NOMO-1 (cell line): ENCODE results near the gene HOGA1.
A peak's percentile ranks its signal among the peaks of the same experiment; 100 is the strongest.
"Not testable (repeated sequence)": the region's sequence is repeated elsewhere in the genome, so short reads cannot be mapped to it uniquely, and the experiment has no call there.

ENCODE experiments used
- DNase-seq, 2 experiments: peaks; one replicate each; lab custom pipeline; 2025; ENCODE audit not compliant: unreplicated experiment in 2 of 2; lab: John Stamatoyannopoulos, UW

HOGA1 gene

DNA sequence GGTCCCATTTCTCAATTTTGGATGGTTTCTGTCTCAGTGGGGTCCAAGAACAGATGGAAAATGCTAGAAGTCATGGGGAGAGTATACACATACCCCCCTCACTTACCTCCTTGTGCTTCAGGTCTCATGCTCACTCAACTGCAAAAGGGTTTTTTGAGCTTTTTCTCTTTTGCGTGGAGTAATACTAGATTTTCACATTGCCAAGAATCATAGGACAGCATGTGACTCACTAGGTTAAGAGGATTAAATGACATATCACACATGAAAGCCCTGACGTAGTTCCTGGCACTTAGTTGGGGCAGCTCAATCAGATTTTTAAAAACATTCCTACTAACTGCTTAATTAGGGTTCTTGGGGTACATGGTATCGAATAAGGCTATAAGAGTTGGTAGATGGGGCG lies 60.7 kb downstream of the HOGA1 start:
- no peak for DNase-seq

DNA sequence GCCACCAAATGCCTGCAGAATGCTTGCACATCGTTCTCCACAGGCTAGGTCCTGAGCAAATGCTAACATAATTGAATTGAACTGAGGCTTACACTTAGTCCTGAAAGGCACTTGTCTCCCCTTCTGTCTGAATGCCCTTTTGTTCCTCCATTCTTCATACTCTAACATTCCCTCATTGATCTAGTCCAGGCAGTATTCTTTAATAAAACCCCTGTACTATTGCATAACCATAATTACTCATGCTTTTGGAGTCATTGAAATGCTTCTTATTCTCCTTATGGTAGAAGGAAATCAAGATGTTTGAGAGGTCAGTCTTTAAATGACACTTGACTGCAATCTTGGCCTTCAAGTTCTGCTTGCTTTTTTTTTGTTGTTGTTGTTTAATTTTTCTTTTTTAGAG lies 63.4 kb downstream of the HOGA1 start:
- DNase-seq, result peak in 1 of 2 experiments; percentile 24

- peak; percentile 26 to 52 for DNase-seq
Measured at GRCh38 chr10:97648562-97649404, 64.6 kb downstream of the HOGA1 start.

- DNase-seq, result not testable (repeated sequence)
Measured at GRCh38 chr10:97649405-97649750, 65.2 kb downstream of the HOGA1 start.

DNA sequence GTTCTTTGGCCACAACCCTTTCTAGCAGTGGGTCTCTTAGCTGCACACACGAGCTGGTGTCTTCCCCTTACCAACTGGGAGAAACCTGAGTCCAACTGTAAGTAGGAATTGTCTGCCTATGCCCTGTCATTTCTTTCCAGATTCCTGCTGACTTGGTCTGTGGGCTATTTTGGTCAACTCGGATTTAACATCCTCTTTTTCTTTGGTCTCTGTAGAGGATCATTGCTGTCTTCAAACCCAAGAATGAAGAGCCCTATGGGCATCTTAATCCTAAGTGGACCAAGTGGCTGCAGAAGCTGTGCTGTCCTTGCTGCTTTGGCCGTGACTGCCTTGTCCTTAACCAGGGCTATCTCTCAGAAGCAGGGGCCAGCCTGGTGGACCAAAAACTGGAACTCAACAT lies 66.5 kb downstream of the HOGA1 start:
- no peak for DNase-seq

DNA sequence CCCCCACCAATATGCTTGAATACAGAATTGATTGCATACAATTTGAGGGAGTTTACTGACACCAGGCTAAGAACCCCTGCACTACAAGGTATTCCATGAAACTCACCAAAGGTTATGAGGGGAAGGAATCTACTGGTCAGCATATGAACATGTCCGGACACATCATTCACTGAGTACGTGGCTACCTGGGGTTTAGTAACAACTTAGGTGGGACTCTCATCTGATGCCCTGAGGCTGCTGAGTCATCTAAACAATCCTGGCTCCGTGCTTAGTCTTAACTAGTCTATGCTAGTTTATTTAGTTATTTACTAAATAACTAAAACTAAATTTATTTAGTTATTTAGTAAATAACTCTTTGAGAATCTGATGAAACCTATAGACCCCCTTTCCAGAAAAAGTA lies 67.6 kb downstream of the HOGA1 start:
- no peak for DNase-seq

DNA sequence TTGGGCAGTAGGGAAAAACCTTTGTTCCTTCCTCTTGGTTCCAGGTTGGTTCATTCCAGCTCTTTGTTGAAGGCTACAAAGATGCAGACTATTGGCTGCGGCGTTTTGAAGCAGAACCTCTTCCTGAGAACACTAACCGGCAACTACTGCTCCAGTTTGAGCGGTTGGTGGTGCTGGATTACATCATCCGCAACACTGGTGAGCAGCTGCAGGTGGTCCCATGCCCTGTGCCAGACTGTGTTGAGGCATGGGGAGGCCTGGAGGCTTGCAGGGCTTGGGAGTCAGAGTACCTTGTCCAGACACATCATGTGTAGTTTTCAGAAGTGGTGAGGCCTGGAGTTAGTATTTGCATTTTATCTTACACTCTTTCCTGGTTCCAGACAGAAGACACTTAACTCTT lies 72.6 kb downstream of the HOGA1 start:
- DNase-seq, result peak in 1 of 2 experiments; percentile 53

DNA sequence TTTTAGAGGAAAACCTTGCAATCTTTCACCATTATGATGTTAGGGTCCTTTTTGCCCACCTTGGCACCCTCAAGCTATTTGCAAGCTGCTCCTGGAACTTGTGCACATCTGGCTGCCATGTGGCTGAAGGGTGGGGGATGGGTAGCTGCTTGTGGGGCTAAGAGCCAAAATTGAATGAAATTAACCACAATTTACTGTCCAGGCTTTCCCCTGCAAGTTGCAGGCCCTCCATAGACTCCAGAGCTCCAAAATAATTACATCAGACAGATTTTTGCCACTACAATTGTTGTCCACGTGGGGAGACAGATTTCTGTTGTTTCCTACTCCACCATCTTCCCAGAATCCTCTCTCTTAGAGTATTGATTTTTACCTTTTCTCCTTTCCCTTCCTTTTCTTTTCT lies 75.4 kb downstream of the HOGA1 start:
- DNase-seq, result no peak
